ENCODE measurements around the gene C5orf34. TPM values are rescaled to one million over a fixed set of nuclear protein-coding genes. Genes with fewer than 3 reads are reported as not detected.

The C5orf34 gene, protein sequence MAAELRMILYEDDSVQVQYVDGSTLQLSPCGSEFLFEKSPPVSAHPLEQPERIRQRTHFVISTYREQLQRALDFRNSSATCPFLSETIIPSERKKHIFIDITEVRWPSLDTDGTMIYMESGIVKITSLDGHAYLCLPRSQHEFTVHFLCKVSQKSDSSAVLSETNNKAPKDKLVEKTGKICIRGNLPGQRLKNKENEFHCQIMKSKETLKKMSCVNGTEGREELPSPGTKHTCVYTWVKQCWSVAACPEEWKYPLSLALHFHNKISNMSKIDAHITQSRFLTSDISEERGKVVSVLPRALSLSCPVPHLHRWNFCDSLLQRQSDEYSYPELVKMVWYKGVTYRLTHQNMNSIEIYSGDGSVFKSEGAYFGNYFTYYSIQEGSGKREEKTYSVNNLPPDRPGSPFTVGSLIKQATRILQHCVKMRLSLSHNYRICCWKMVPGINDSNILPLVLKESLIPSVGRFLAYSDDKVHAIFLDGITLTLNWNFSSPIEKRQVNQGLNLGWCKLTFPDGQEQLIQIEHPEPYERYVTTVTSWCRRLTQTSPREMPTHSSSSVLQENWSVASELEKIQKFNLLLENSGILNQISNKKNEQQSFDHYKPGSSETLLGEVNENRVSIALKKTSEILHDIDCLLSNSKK
- total RNA-seq, result 1 to 10 TPM in 1 of 2 donors, not detected in 1; 1.3 TPM

DNA sequence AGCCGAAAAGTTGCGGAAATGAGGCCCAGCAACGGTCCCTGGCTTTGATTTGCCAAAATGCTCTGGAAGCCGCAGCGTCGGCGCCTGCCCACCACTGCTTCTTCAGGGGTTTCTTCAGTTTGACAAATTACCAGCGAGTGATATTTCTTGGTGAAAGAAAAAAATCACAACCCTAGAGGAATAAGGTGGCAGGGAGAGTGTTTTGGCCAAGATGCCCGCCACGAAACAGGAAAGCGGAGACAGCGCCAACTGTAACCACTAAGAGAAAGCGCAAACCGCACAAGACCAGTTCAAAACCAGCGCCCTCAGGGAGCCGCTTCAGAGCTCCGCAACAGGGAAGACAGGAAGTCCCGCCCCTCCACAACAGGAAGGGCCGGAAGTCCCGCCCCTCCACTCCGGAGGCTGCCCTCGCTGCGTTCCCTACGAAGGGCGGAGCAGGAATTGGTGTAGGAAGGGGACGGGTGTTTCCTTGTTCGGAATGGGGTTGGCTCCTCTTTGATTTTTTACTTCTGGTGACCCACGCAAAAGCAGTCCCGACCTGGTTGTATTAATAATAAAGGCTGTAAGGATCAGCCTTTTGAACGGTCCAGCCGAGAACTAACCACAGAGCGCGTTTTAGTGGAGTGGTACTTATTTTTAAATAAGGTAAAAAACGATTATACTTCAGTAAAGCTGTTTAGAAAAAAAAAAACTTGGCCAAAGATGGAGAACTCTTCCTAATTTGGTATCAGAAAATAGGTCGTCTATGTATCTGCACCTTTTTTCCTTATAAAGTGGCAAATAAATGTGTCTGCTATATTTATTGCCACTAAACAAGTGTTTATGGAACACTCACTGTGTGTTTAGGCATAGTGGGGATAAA is at the start of gene C5orf34:
C5orf34 (minus strand) TSS at position 333 of the 862 bp plus-strand sequence. CDS start 5,809 bp downstream, outside the sequence.
- Histone ChIP-seq H3K27me3 (no peaks in the 10 kb centered on the region), H3K9me3 (no peaks in the 10 kb centered on the region), H3K27ac (peak within 1 kb of the TSS; percentile 46 to 84 (median 76)), H3K4me1 (peaks cover 13% of the 10 kb centered on the region), H3K4me3 (peak within 1 kb of the TSS; percentile 17 to 35), H3K36me3 (replicated peaks in 1 of 2; ENCODE audit: insufficient read depth in 1 of 2, low read depth in 2 of 2) (no peaks in the 10 kb centered on the region)
- peak in 2 of 3 donors; percentile 80 to 86 for TF ChIP-seq POLR2A (IDR thresholded peaks at IDR 0.05)
- TF ChIP-seq, protein P1, sequence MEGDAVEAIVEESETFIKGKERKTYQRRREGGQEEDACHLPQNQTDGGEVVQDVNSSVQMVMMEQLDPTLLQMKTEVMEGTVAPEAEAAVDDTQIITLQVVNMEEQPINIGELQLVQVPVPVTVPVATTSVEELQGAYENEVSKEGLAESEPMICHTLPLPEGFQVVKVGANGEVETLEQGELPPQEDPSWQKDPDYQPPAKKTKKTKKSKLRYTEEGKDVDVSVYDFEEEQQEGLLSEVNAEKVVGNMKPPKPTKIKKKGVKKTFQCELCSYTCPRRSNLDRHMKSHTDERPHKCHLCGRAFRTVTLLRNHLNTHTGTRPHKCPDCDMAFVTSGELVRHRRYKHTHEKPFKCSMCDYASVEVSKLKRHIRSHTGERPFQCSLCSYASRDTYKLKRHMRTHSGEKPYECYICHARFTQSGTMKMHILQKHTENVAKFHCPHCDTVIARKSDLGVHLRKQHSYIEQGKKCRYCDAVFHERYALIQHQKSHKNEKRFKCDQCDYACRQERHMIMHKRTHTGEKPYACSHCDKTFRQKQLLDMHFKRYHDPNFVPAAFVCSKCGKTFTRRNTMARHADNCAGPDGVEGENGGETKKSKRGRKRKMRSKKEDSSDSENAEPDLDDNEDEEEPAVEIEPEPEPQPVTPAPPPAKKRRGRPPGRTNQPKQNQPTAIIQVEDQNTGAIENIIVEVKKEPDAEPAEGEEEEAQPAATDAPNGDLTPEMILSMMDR (IDR thresholded peaks at IDR 0.05), result peak in 2 of 7 experiments; percentile 19 to 23
- intact Hi-C loops (cut with DNase I), result no loop called here
- DNase-seq (peak; percentile 96 to 98 (median 98)), ATAC-seq (peak; percentile 100)
- 0 to 2% methylated on average over 28 to 35 of the region's 35 CpGs for WGBS, 2 donors

DNA sequence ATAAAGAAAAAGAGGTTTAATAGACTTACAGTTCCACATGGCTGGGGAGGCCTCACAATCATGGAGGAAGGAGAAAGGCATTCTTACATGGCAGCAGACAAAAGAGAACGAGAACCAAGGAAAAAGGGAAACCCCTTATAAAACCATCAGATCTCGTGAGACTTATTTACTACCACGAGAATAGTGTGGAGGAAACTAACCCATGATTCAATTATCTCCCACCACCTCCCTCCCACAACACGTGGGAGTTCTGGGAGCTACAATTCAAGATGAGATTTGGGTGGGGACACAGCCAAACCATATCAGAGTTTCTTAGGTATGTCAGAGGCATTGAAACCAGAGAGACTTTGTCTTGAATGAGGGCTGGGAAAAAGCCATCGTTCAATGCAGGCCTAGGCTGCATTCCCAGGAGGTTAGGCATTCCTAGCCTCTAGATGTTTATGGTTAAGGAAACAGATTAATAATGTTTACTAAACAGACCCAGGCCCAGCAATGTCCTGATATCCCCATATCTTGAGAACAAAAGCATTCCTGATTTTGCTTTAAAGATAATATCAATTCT is 49.4 kb upstream of the C5orf34 start:
- WGBS, 2 donors, result 64 to 65% methylated on average over 5 of the region's 5 CpGs
- Histone ChIP-seq H3K27me3 (no peaks in the 10 kb centered on the region), H3K27ac (no peak overlapping the region), H3K36me3 (replicated peaks in 1 of 2; ENCODE audit: insufficient read depth in 1 of 2, low read depth in 2 of 2) (no peaks in the 10 kb centered on the region), H3K4me3 (no peak overlapping the region), H3K4me1 (no peaks in the 10 kb centered on the region), H3K9me3 (no peaks in the 10 kb centered on the region)
- intact Hi-C loops (cut with DNase I), result no loop called here
- ATAC-seq (no peak), DNase-seq (no peak)
- no peak for TF ChIP-seq POLR2A (IDR thresholded peaks at IDR 0.05)
- TF ChIP-seq, protein P1 (IDR thresholded peaks at IDR 0.05), result no peak

DNA sequence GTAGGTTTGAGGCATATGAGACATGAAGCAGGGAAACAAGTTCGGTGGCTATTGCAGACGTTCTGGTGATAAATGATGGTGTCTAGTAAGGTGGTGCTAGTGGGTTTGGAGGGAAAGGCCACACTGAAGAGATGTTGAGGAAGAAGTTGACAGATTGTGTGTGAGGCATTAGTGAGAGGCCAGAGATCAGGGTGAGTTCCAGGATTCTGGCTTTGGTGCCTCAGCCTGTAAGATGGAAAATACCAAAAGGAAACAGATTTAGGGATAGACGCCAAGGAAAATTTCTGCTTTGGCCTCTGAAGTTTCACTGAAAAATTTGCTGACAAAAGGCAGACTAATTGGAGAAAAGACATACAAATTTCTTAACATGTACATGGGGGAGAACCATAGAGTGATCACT is 48.4 kb upstream of the C5orf34 start:
- no peaks in the 10 kb centered on the region for H3K4me1 ChIP-seq
- WGBS, 2 donors, result 48 to 58% methylated on average over 3 of the region's 3 CpGs
- DNase-seq, result no peak
- H3K9me3 ChIP-seq, result no peaks in the 10 kb centered on the region
- no peaks in the 10 kb centered on the region for H3K36me3 ChIP-seq (replicated peaks in 1 of 2; ENCODE audit: insufficient read depth in 1 of 2, low read depth in 2 of 2)
- TF ChIP-seq, protein P1 (IDR thresholded peaks at IDR 0.05), result no peak
- TF ChIP-seq POLR2A (IDR thresholded peaks at IDR 0.05), result no peak
- intact Hi-C loops (cut with DNase I), result no loop called here
- no peak overlapping the region for H3K4me3 ChIP-seq
- no peak for ATAC-seq
- no peaks in the 10 kb centered on the region for H3K27me3 ChIP-seq
- H3K27ac ChIP-seq, result no peak overlapping the region

DNA sequence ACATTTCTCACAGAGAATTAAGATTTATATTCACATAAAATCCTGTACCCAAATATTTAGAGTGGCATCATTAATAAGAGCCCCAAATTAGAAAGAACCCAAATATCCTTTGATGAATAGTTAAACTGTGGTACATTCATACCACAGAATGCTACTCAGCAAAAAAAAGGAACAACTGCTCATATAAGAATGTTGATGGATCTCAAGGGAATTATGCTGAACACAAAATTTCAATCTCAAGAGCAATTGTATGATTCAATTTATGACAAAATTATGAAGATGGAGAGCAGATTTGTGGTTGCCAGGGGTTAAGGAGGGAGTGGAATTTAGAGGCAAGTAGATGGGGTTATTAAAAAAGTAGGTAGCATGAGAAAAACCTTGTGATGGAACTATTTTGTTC is 46.4 kb upstream of the C5orf34 start:
- TF ChIP-seq, protein P1 (IDR thresholded peaks at IDR 0.05), result no peak
- TF ChIP-seq POLR2A (IDR thresholded peaks at IDR 0.05), result no peak
- H3K4me3 ChIP-seq, result no peak overlapping the region
- H3K9me3 ChIP-seq, result no peaks in the 10 kb centered on the region
- H3K4me1 ChIP-seq, result peaks cover 6% of the 10 kb centered on the region
- ATAC-seq, result no peak
- DNase-seq, result no peak
- no peaks in the 10 kb centered on the region for H3K36me3 ChIP-seq (replicated peaks in 1 of 2; ENCODE audit: insufficient read depth in 1 of 2, low read depth in 2 of 2)
- no peak overlapping the region for H3K27ac ChIP-seq
- no peaks in the 10 kb centered on the region for H3K27me3 ChIP-seq
- intact Hi-C loops (cut with DNase I), result no loop called here
